K562 (cell line): ENCODE data around the gene DXO. TPM values are rescaled to one million over a fixed set of nuclear protein-coding genes. Genes with fewer than 3 reads are reported as not detected.

Experiments
- ADNP ChIP-seq: fragments of 200-800 bp; sonication (Bioruptor generic); IDR thresholded peaks from 2 replicates; pipeline ENCODE4 v1.6.1; 2016; ENCODE audit warnings: missing genetic modification characterization, missing compliant biosample characterization
- ASH1L ChIP-seq: fragments of 450-650 bp; IDR thresholded peaks from 2 replicates; pipeline ENCODE4 v1.6.1; 2018; ENCODE audit warnings: borderline replicate concordance, mild to moderate bottlenecking, low read depth; ENCODE audit not compliant: partially characterized antibody
- EHMT2 ChIP-seq: fragments of 450-650 bp; IDR thresholded peaks from 2 replicates; pipeline ENCODE4 v1.6.1; 2018; ENCODE audit warnings: antibody characterized with exemption
- EP400 ChIP-seq: fragments of 450-650 bp; IDR thresholded peaks from 2 replicates; pipeline ENCODE4 v1.6.1; 2017; ENCODE audit warnings: antibody characterized with exemption, mild to moderate bottlenecking, moderate library complexity
- GABPA ChIP-seq: fragments of 200-800 bp; sonication (Bioruptor generic); conservative IDR thresholded peaks from 2 replicates; pipeline ENCODE4 v1.6.1; 2016; ENCODE audit warnings: low read depth, missing genetic modification characterization, missing compliant biosample characterization
- KAT8 ChIP-seq: fragments of 450-650 bp; IDR thresholded peaks from 2 replicates; pipeline ENCODE4 v1.6.1; 2016; ENCODE audit warnings: low read depth, mild to moderate bottlenecking
- MTA3 ChIP-seq: fragments of 450-650 bp; formaldehyde crosslinking; IDR thresholded peaks from 2 replicates; pipeline ENCODE4 v1.6.1; 2017; ENCODE audit warnings: mild to moderate bottlenecking, borderline replicate concordance
- MTF1 ChIP-seq: fragments of 250-450 bp; sonication (Bioruptor Pico); IDR thresholded peaks from 2 replicates; pipeline ENCODE4 v1.9.0; 2021; ENCODE audit warnings: moderate library complexity, mild to moderate bottlenecking, inconsistent platforms, borderline replicate concordance
- MYBL2 ChIP-seq, 2 experiments: fragments of 450-650 bp in 1 of 2; sonication (generic) in 1 of 2; formaldehyde crosslinking in 1 of 2; IDR thresholded peaks; 2 replicates each; pipeline versions ENCODE4 v1.6.1 to v1.8.1; 2017 to 2022; ENCODE audit warnings: borderline replicate concordance in 1 of 2, inconsistent platforms in 1 of 2, low read depth in 1 of 2, mild to moderate bottlenecking in 1 of 2, missing genetic modification reagents in 1 of 2, moderate library complexity in 1 of 2
- NR3C1 ChIP-seq: sonication (generic); formaldehyde crosslinking; IDR thresholded peaks from 2 replicates; pipeline ENCODE4 v1.8.1; 2022; ENCODE audit warnings: missing genetic modification reagents
- PHB ChIP-seq: fragments of 250-450 bp; sonication (Bioruptor Pico); IDR thresholded peaks from 2 replicates; pipeline ENCODE4 v1.5.0; 2021
- RHOXF2B ChIP-seq: fragments of 250-450 bp; sonication (Bioruptor Pico); conservative IDR thresholded peaks from 2 replicates; pipeline ENCODE4 v1.5.1; 2021
- TRIM24 ChIP-seq, 2 experiments: fragments of 450-650 bp; IDR thresholded peaks; 2 replicates each; pipeline ENCODE4 v1.6.1; 2016
- polyA plus RNA-seq, 8 experiments: library from polyadenylated mRNA; depleted of rRNA in 4 of 8; stranded (reverse) in 5 of 8; unstranded in 3 of 8; fragments of >200 nt; fragmentation: Nextera tagmentation in 2 of 8; fragmentation: Illumina TruSeq in 1 of 8; extraction: Ambion mirVana in 2 of 8; extraction: Trizol in 1 of 8; gene quantifications; 2 replicates each; pipeline versions ENCODE4 v1.2.1 to v1.2.3, GENCODE V29; 2011 to 2014; ENCODE audit warnings: inconsistent platforms in 1 of 8, missing spikeins in 1 of 8
- total RNA-seq, 7 experiments: library from RNA; depleted of rRNA in 6 of 7; stranded (reverse); fragments of >200 nt in 6 of 7; fragmentation: Illumina TruSeq in 2 of 7; extraction: Trizol in 2 of 7; gene quantifications; 2 replicates each; pipeline versions ENCODE4 v1.2.1 to v1.2.3, GENCODE V29; 2011 to 2021; ENCODE audit warnings: low replicate concordance in 1 of 7
- TF ChIP-seq, protein P1 (sequence below): fragments of 250-450 bp; sonication (Bioruptor Pico); IDR thresholded peaks from 2 replicates; pipeline ENCODE4 v1.4.0; 2020
- TF ChIP-seq, protein P2 (sequence below): fragments of 450-650 bp; conservative IDR thresholded peaks from 2 replicates; pipeline ENCODE4 v1.6.1; 2016; ENCODE audit warnings: missing genetic modification characterization, low read depth, mild to moderate bottlenecking, missing compliant biosample characterization, moderate library complexity
- TF ChIP-seq, protein P3 (sequence below): sonication (generic); formaldehyde crosslinking; IDR thresholded peaks from 2 replicates; pipeline ENCODE4 v1.8.1; 2022; ENCODE audit warnings: missing genetic modification reagents
- TF ChIP-seq, protein P4 (sequence below): fragments of 250-450 bp; sonication (Bioruptor Pico); IDR thresholded peaks from 2 replicates; pipeline ENCODE4 v1.9.0; 2021; ENCODE audit warnings: mild to moderate bottlenecking

DXO gene
- total and polyA plus RNA-seq, 9 of the 15 experiments (the other 6 are each of a cell fraction or from before 2014, with no cell fraction given): 6.4 to 35.1 (median 19.4) TPM

DNA sequence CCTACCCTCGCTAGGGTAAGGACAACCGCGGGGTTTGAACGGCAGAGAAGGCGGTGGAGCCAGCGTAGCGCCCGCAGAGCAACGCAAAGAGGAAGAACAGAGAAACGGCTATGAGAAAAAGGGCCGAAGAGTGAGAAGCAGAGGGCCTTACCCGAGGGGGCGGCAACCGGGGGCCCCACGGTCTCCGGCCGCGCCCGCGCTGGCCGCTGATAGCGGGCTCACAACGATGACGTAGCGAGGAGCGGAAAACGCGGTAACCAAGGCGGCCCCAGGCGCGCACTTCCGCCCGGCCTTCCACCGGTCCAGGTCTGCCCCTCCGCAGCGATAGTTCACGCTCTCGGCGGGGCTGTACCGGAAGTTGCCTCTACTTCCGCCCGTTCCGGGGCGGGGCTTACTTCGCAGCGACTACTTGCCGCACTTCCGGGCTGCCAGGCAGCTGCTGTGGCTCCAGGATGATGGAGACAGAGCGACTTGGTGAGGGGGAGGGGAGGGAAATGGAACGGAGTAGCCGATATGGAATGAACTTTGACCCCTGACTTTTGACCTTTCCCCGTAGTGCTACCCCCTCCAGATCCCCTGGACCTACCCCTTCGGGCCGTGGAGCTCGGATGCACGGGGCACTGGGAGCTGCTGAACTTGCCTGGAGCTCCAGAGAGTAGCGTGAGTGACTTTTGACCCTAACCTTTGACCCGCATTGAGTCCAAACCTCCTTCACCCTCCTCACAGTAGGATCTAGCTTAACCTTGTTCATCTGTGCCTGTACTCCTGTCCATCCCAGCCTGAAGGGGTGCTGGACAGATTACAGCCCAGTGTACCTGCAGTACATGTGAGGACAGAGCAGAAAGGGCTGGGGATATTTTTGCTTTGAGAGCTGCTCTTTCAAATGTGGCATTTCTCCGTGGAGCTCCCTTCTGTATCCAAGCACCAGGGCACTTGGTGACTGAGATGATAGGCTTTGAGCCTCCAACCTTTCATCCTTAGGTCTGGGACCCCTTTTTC, 12.9 kb downstream of the DXO start, which contains the start of the genes NELFE and SKIC2 (continued):
- TF ChIP-seq PHB: peak; percentile 62; the same call in 1 of the 2 replicates
- peak; percentile 54 for TF ChIP-seq MYBL2 (IDR thresholded peaks at IDR 0.05; ENCODE audit: low read depth)
- TF ChIP-seq MYBL2 (CRISPR knock-in tag; IDR thresholded peaks at IDR 0.05; ENCODE audit: borderline replicate concordance): no peak
- TF ChIP-seq, protein P1, sequence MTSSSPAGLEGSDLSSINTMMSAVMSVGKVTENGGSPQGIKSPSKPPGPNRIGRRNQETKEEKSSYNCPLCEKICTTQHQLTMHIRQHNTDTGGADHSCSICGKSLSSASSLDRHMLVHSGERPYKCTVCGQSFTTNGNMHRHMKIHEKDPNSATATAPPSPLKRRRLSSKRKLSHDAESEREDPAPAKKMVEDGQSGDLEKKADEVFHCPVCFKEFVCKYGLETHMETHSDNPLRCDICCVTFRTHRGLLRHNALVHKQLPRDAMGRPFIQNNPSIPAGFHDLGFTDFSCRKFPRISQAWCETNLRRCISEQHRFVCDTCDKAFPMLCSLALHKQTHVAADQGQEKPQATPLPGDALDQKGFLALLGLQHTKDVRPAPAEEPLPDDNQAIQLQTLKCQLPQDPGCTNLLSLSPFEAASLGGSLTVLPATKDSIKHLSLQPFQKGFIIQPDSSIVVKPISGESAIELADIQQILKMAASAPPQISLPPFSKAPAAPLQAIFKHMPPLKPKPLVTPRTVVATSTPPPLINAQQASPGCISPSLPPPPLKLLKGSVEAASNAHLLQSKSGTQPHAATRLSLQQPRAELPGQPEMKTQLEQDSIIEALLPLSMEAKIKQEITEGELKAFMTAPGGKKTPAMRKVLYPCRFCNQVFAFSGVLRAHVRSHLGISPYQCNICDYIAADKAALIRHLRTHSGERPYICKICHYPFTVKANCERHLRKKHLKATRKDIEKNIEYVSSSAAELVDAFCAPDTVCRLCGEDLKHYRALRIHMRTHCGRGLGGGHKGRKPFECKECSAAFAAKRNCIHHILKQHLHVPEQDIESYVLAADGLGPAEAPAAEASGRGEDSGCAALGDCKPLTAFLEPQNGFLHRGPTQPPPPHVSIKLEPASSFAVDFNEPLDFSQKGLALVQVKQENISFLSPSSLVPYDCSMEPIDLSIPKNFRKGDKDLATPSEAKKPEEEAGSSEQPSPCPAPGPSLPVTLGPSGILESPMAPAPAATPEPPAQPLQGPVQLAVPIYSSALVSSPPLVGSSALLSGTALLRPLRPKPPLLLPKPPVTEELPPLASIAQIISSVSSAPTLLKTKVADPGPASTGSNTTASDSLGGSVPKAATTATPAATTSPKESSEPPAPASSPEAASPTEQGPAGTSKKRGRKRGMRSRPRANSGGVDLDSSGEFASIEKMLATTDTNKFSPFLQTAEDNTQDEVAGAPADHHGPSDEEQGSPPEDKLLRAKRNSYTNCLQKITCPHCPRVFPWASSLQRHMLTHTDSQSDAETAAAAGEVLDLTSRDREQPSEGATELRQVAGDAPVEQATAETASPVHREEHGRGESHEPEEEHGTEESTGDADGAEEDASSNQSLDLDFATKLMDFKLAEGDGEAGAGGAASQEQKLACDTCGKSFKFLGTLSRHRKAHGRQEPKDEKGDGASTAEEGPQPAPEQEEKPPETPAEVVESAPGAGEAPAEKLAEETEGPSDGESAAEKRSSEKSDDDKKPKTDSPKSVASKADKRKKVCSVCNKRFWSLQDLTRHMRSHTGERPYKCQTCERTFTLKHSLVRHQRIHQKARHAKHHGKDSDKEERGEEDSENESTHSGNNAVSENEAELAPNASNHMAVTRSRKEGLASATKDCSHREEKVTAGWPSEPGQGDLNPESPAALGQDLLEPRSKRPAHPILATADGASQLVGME: peak; percentile 99
- TF ChIP-seq MTA3: peak; percentile 93
- peak; percentile 72; the same call in 1 of the 2 replicates for TF ChIP-seq MTF1 (CRISPR knock-in tag)
- TF ChIP-seq ADNP (tag): no peak
- TF ChIP-seq, protein P2, sequence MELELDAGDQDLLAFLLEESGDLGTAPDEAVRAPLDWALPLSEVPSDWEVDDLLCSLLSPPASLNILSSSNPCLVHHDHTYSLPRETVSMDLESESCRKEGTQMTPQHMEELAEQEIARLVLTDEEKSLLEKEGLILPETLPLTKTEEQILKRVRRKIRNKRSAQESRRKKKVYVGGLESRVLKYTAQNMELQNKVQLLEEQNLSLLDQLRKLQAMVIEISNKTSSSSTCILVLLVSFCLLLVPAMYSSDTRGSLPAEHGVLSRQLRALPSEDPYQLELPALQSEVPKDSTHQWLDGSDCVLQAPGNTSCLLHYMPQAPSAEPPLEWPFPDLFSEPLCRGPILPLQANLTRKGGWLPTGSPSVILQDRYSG (tag): peak; percentile 97
- TF ChIP-seq, protein P3, sequence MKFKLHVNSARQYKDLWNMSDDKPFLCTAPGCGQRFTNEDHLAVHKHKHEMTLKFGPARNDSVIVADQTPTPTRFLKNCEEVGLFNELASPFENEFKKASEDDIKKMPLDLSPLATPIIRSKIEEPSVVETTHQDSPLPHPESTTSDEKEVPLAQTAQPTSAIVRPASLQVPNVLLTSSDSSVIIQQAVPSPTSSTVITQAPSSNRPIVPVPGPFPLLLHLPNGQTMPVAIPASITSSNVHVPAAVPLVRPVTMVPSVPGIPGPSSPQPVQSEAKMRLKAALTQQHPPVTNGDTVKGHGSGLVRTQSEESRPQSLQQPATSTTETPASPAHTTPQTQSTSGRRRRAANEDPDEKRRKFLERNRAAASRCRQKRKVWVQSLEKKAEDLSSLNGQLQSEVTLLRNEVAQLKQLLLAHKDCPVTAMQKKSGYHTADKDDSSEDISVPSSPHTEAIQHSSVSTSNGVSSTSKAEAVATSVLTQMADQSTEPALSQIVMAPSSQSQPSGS (CRISPR knock-in tag): no peak
- no peak for TF ChIP-seq EHMT2
- no peak for TF ChIP-seq NR3C1
- TF ChIP-seq RHOXF2B: peak; percentile 65; the same call in 1 of the 2 replicates
- peak; percentile 88 for TF ChIP-seq ASH1L
- TF ChIP-seq, protein P4, sequence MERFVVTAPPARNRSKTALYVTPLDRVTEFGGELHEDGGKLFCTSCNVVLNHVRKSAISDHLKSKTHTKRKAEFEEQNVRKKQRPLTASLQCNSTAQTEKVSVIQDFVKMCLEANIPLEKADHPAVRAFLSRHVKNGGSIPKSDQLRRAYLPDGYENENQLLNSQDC (CRISPR knock-in tag): no peak
- peak; percentile 73 to 78 for TF ChIP-seq TRIM24 (IDR thresholded peaks at IDR 0.05)
- no peak for TF ChIP-seq KAT8
- TF ChIP-seq EP400: peak; percentile 95
- peak; percentile 99 for TF ChIP-seq GABPA (tag)
